HG03039 (cell line): ENCODE measurements around the gene SMARCD1.

Experiments used
- ATAC-seq: cut with Tn5 transposase; IDR thresholded peaks from one replicate; pipeline ENCODE4 v1.9.1; 2021; ENCODE audit warnings: mild to moderate bottlenecking, moderate library complexity; ENCODE audit not compliant: unreplicated experiment

Gene SMARCD1

GRCh38 chr12:50056639-50056976 is 28.5 kb upstream of the SMARCD1 start:
- ATAC-seq = no peak

DNA sequence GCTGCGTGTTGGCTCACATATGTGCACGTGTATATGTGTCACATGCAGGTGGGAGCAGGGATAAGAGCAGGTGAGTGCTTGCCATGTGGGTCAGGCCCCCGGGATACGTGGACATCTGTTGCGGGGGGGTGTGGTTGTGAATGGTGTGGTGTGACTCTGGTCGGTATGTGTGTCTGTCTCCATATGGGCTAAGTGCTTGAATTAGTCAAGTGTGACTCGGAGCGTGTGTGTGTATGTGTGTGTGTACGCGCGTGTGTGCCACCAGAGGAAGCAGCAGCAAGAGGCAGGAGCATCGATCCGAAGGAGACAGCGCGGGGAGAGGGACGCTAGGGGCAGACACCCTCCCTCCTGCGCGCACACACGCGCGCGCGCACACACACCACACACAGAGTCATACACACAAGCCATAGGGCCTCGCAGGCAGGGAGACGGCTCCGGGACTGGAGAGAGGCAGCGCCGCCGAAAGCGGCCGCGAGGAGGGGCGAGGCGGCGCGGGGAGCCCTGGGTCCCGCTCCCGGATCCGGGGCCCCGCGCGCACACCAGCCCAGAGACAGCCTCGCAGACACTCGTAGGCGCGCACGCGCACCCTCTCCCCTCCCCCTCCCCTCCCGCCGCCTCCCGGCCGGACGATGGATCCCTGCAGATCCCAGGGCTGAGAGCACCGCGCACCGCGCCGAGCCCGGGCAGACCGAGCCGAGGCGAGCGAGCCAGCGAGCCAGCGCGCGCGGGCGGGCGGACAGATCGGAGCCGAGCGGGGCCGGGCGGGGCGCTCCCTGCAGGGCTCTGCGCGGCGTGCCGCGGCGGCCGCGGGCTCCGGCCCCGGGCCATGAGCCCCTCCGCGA is 27.9 kb upstream of the SMARCD1 start, which contains the start of gene ASIC1:
ASIC1 (plus strand) TSS at position 597 of the 842 bp plus-strand sequence. CDS start 1,171 bp downstream, outside the sequence.
- no peak for ATAC-seq

DNA sequence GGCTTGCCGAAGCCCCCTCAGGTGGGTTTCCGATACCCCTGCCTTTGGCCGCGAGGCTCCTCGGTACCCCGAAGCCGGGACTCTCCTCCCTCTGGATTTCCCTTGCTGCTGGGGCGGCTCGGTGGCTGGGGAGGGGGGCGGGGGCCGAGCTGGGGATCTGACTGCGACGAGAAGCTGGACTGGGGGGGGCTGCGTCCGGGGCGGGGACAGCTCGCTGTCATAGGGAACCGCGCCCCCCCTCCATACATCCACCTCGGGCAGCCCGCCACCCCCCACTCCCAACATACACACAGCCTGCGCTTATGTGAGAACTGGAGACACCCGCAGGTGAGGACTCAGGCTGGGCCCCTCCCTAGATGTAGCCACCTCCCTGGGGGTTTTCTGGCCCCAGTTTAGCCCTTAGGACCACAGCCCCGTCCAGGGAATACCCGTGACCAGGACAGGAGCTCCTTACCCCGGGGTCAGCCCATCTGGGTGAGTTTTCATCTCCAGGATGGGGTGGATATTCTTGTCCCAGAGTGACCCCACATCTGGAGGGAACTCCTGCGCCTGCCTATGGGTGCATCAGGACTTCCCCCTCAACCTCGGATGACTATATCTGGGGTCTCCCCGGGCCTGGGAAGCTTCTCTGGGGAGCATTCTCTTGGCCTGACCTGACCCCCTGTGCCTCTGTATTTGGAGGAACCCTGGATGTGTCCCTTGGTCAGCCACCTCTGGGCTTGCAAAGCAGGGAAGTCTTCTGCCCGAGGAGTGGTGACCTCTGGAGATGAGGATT is 27.1 kb upstream of the SMARCD1 start:
- no peak for ATAC-seq

DNA sequence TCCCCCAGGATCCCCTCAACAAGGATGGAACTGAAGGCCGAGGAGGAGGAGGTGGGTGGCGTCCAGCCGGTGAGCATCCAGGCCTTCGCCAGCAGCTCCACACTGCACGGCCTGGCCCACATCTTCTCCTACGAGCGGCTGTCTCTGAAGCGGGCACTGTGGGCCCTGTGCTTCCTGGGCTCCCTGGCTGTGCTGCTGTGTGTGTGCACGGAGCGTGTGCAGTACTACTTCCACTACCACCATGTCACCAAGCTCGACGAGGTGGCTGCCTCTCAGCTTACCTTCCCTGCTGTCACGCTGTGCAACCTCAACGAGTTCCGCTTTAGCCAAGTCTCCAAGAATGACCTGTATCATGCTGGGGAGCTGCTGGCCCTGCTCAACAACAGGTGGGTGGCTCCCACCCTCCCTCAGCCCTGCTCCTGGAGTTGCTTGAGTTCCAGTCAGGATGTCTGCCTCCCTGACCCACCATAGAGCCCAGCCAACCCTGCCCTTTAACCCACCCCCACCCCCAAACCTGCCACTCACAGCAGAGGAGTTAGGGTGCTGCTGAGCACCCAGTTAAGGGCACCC is 26.3 kb upstream of the SMARCD1 start:
- no peak for ATAC-seq

DNA sequence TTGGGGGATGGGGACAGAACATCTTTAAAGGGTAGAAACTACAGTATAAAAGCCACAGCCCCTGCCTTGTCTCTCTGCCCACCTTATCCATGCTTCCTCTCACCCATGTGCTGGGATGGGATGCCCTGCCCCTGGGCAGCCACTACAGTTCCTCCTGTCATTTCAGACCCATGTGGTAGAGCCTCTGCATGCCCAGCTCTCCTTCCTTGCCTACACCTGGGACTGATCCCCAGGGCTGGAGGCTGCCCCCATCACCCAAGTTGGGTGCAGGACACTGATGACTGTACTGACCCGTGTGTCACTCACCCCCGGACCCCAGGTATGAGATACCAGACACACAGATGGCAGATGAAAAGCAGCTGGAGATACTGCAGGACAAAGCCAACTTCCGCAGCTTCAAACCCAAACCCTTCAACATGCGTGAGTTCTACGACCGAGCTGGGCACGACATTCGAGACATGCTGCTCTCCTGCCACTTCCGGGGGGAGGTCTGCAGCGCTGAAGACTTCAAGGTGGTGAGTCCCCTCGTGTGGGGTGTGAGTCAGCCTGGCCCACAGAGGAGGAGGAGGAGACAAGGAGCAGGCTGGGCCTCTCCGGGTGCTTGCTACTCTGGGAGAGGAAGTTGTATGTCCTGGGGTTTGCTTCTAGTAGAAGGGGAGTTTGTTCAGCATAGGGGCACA is 25.6 kb upstream of the SMARCD1 start:
- ATAC-seq = no peak

DNA sequence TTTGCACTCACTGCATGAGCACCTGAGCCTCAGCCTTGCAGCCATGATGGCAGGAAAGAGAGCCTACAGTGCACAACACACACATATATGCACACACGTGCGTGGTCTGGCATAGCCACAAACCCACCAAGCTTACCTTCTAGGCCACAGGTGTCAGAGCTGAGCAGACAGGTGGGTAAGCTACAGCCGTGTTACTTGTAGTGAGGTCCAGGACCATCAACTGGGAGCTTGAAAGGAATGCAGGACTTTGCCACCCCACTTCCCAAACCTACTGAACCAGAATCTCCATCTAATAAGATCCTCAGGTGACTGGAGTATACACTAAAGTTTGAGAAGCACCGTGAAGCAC is 25.0 kb upstream of the SMARCD1 start:
- ATAC-seq = no peak

DNA sequence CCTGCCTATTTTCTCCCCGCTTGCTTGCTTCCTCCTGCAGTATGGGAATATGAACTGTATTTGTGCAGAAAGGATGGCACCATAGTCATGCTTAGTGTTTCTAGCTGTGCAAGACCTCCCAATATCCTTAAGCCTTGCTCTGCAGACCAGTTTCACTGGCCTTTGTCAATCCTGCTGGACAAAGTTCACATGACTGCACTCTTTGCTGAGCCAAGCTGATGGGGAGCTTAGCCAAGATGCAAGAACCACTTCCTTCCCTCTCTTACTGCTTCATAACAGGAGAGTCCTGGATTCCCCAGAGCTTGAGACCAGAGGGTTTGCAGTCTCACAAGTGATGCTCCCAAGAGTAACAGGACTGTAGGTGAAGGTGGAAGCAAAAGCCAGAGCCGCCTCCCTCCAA is 24.0 kb upstream of the SMARCD1 start:
- no peak for ATAC-seq

GRCh38 chr12:50061946-50062686 is 23.0 kb upstream of the SMARCD1 start:
- ATAC-seq = no peak

DNA sequence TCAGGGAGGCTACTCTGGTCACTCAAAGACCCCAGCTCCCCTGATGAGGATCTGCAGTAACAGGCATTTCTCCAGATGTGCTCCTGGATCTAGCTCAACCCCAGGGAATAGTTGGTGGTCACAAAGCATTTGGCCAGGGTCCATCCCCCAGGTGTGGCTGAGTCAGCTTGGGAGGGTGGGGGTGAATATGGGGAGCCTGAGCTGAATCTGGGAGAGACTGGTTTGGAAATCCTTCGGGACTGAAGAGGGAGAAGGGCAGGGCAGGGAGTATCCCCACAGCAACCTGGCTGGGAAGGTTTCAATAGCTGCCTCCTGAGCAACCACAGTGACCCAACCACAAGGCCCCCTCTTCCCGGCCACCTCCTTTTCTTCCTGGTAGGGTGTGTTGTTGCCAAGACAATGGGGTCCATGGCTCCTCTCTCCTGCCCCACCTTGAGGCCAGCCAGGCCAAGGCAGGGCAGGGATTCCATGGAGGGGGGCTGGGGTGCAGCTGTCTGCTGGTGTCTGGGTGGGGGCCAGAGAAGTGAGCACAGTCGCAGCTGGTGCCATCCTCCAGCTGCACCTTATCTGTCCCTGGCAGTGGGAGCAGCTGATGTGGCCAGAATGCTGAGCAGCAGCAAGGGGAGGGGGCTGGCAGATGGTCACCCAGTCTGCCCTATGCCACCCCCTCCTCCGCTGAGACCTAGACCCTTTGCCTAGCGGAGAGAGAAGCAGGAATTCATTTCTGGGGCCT is 22.2 kb upstream of the SMARCD1 start:
- no peak for ATAC-seq

DNA sequence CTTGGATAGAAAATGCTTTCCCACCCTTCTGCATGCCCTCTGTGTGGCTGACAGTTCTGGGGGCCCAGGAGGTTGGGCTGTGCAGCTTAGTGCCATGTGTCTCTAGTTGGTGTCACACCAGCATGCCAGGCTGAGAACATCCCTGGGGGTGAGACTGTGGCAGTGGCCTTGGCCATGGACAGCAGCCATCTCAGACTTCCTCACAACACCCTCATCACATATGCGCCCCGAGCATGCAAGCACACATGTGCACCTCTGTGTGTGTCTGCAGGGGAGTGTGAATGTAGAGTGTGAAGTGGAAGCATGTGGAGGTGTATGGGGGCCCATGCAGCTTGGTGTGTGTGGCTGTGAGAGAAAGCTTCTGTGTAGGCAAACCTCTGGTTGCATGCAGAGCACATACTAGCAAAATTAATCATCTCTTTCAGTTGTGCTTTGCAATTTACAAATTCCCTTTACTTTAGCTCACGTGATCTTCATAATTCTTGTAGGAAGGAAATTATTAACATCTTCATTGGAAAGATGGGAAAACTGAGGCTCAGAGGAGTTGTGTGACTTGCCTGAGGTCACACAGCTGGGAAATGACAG is 19.3 kb upstream of the SMARCD1 start:
- no peak for ATAC-seq

DNA sequence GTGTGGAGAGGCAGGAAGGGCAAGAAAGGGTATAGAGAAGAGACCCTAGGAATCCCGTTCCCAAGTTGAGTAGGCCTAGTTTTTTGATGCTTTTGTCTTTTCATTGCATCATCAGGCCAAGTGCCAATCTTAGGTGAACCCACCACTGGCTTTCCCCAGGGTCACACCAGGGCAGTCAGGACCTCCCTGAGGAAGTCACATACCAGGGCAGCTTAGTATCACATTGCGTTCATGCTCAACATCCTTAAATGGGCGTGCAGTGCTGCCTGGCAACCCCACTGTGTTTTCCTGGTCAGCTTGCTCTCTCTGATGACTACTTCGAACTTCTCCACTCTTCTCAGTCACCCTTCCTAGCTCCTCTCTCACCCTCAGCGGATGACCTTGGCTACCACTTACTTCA is 18.7 kb upstream of the SMARCD1 start:
- ATAC-seq = no peak

- ATAC-seq = no peak
These were observed 16.1 kb upstream of the SMARCD1 start for GRCh38 chr12:50069069-50069468.

DNA sequence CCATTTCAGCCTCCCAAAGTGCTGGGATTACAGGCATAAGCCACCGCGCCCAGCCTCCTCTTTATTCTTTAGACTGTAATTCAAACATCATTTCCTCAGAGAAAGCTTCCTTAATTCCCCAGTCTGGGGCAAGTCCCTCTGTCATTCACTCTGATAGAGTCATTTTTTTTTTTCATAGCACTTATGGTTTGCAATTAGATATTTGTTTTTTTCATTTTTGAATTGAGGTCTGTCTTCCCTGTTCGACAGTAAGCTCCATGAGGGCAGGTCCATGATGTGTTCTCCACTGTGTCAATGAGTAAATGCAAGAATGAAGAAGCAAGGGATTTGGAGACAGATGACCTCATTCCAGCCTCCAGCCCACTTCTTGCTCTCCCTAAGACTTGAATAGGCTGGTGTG is 15.6 kb upstream of the SMARCD1 start:
- ATAC-seq = no peak

- no peak for ATAC-seq
These were observed 14.7 kb upstream of the SMARCD1 start for GRCh38 chr12:50070314-50071060.

DNA sequence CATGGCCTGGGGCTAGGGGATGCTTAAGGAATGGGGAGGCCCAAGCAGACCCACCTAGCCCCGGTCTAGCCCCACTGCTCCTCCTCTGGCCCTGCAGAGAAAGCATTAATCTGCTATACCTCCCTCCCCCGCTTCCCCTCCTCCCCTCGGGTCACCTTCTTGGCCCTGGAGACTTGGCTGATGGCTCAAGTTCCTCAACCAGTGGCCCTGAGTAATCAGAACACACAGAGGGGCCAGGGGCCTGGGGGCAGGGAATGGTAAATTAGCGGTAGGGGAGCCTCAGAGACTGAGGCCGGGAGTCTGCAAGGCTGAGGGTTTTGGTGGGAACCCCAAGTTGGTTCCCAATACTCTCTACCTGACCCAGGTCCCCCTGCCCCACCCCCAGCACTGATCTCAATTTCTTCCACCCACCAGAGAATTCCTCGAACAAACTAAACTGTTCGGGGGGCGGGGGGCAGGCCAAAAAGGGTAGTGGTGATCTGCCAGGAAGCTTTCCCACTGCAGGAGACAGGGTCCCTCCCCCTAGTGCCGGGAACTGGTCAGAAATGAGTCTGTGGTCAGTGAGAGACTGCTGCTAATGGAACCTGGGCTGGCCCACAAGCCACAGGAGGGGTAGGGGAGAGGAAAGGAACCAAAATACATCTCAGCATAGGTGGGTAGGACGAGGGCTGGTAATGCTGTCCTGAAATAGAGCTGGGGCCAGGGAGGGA is 12.8 kb upstream of the SMARCD1 start:
- no peak for ATAC-seq

- ATAC-seq = no peak
These were observed 11.9 kb upstream of the SMARCD1 start for GRCh38 chr12:50073206-50073605.

GRCh38 chr12:50073712-50074111 is 11.4 kb upstream of the SMARCD1 start:
- no peak for ATAC-seq
